ENCODE data around the gene TANGO2. TPM values are rescaled to one million over a fixed set of nuclear protein-coding genes. Genes with fewer than 3 reads are reported as not detected.

Gene TANGO2
- total RNA-seq, 1 experiment from 2014 or later, result 17.0 TPM

GRCh38 chr22:20115691-20116375 is 94.9 kb downstream of the TANGO2 start, which contains the start of gene RANBP1:
RANBP1 (plus strand) TSS chr22:20116104; CDS start chr22:20116185, 81 bp downstream.
- Histone ChIP-seq H3K27ac (ENCODE audit: low read depth, low read length) (peak within 1 kb of the TSS; percentile 79), H3K79me2 (ENCODE audit: insufficient read depth, low read length) (peaks cover 64% of the 10 kb centered on the region), H3K9me3 (ENCODE audit: control insufficient read depth in 1 of 2, insufficient read depth in 1 of 2, low read depth in 1 of 2, low read length in 2 of 2) (no peaks in the 10 kb centered on the region), H3K27me3 (ENCODE audit: insufficient read depth, low read length) (no peaks in the 10 kb centered on the region), H3K9ac (ENCODE audit: low read length) (peak within 1 kb of the TSS; percentile 99), H2AFZ (ENCODE audit: low read depth, low read length, poor library complexity, severe bottlenecking) (no peak within 1 kb of the TSS), H3K9me2 (ENCODE audit: insufficient read depth) (no peaks in the 10 kb centered on the region), H4K20me1 (ENCODE audit: insufficient read depth) (no peaks in the 10 kb centered on the region), H3K36me3 (ENCODE audit: control insufficient read depth in 1 of 2, insufficient read depth in 2 of 2, low read length in 2 of 2) (peaks cover 12 to 41% of the 10 kb centered on the region in 2 experiments; a peak in 3 of 4 replicates), H3K4me1 (ENCODE audit: control insufficient read depth in 1 of 2, insufficient read depth in 2 of 2, low read length in 2 of 2) (peaks cover 12 to 31% of the 10 kb centered on the region in 2 experiments), H3K4me3 (replicated peaks in 1 of 2; ENCODE audit: low read depth in 1 of 2, low read length in 2 of 2) (peak within 1 kb of the TSS; percentile 77 to 97), H3K4me2 (ENCODE audit: low read length) (peak within 1 kb of the TSS; percentile 91)
- TF ChIP-seq SRF (IDR thresholded peaks at IDR 0.05; ENCODE audit: low read depth), result no peak
- DNase-seq (ENCODE audit: low read depth, low spot score) (no peak), ATAC-seq (no peak)
- POLR2A ChIA-PET, result no interaction called here
- no TSS peak for BruUV-seq (replicated peaks)
- CTCF ChIA-PET, result no interaction called here
- intact Hi-C loops (cut with micrococcal nuclease), result loop anchor here (10.0 kb wide), 1 partner anchor 151 kb away; no protein-coding TSS in a partner anchor
- RAD21 ChIA-PET (ENCODE audit: low non-redundant PET in 1 of 2, low total read pairs in 2 of 2, uncharacterized antibody in 2 of 2, unreplicated experiment in 2 of 2), result no interaction called here

- ChIA-PET CTCF (no interaction called here), RAD21 (ENCODE audit: low non-redundant PET in 1 of 2, low total read pairs in 2 of 2, uncharacterized antibody in 2 of 2, unreplicated experiment in 2 of 2) (no interaction called here), POLR2A (no interaction called here)
- Histone ChIP-seq H3K79me2 (ENCODE audit: insufficient read depth, low read length) (peaks cover 71% of the 10 kb centered on the region), H4K20me1 (ENCODE audit: insufficient read depth) (no peaks in the 10 kb centered on the region), H3K36me3 (ENCODE audit: control insufficient read depth in 1 of 2, insufficient read depth in 2 of 2, low read length in 2 of 2) (peaks cover 13 to 45% of the 10 kb centered on the region in 2 experiments), H3K9me3 (ENCODE audit: control insufficient read depth in 1 of 2, insufficient read depth in 1 of 2, low read depth in 1 of 2, low read length in 2 of 2) (no peaks in the 10 kb centered on the region), H3K4me2 (ENCODE audit: low read length) (peak overlapping the region; percentile 91), H3K27me3 (ENCODE audit: insufficient read depth, low read length) (no peaks in the 10 kb centered on the region), H3K9me2 (ENCODE audit: insufficient read depth) (no peaks in the 10 kb centered on the region), H2AFZ (ENCODE audit: low read depth, low read length, poor library complexity, severe bottlenecking) (no peak overlapping the region), H3K4me3 (replicated peaks in 1 of 2; ENCODE audit: low read depth in 1 of 2, low read length in 2 of 2) (peak overlapping the region; percentile 77 to 97), H3K27ac (ENCODE audit: low read depth, low read length) (peak overlapping the region; percentile 79), H3K9ac (ENCODE audit: low read length) (peak overlapping the region; percentile 99), H3K4me1 (ENCODE audit: control insufficient read depth in 1 of 2, insufficient read depth in 2 of 2, low read length in 2 of 2) (peaks cover 12 to 29% of the 10 kb centered on the region in 2 experiments)
- ATAC-seq (peak; percentile 4), DNase-seq (ENCODE audit: low read depth, low spot score) (no peak)
- TSS peak; percentile 54 for BruUV-seq (replicated peaks)
- TF ChIP-seq, protein P1, sequence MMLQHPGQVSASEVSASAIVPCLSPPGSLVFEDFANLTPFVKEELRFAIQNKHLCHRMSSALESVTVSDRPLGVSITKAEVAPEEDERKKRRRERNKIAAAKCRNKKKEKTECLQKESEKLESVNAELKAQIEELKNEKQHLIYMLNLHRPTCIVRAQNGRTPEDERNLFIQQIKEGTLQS (IDR thresholded peaks at IDR 0.05), result no peak
- no peak for TF ChIP-seq POLR2AphosphoS5 (IDR thresholded peaks at IDR 0.05; ENCODE audit: low read depth, low read length)
- TF ChIP-seq EZH2 (IDR thresholded peaks at IDR 0.05), result no peak
- no peak for TF ChIP-seq ZFX (IDR thresholded peaks at IDR 0.05)
- TF ChIP-seq EZH2phosphoT487 (IDR thresholded peaks at IDR 0.05; ENCODE audit: borderline replicate concordance), result no peak
- intact Hi-C loops (cut with micrococcal nuclease), result loop anchor here (10.0 kb wide), 1 partner anchor 152 kb away; no protein-coding TSS in a partner anchor
Observed at GRCh38 chr22:20116376-20116950, 95.6 kb downstream of the TANGO2 start.

MicroRNA genes within 50 kb of the gene (microRNA counts, 767-probe panel; counts per million panel counts)
- microRNA hsa-miR-1306-3p (not detected), microRNA hsa-miR-185-5p (not detected)

Small RNAs within 50 kb of the gene (microRNA-seq; reads per million reads assigned to microRNA genes)
- 1,634 reads per million, percentile 84 among the genes with 10 or more reads in this experiment for gene MIR185 (ENCODE audit: borderline number of aligned reads)
- not detected for gene MIR6816 (ENCODE audit: borderline number of aligned reads)

Other genes with a start within 250 kb of the TANGO2 start
- gene GNB1L, start 166.2 kb upstream of the TANGO2 start, total RNA-seq (2021; ENCODE audit: unreplicated experiment), result 12.1 TPM
- gene RTL10, start 166.2 kb upstream of the TANGO2 start, total RNA-seq (2021; ENCODE audit: unreplicated experiment), result 24.6 TPM
- gene COMT, start 79.3 kb upstream of the TANGO2 start, total RNA-seq (2021; ENCODE audit: unreplicated experiment), result 109 TPM
- gene TXNRD2, start 79.3 kb upstream of the TANGO2 start, total RNA-seq (2021; ENCODE audit: unreplicated experiment), result 19.7 TPM
- gene ARVCF, start 4.3 kb upstream of the TANGO2 start, total RNA-seq (2021; ENCODE audit: unreplicated experiment), result 42.8 TPM
- 43.8 TPM for gene DGCR8, start 59.1 kb downstream of the TANGO2 start, total RNA-seq (2021; ENCODE audit: unreplicated experiment)
- gene RANBP1, start 95.0 kb downstream of the TANGO2 start, total RNA-seq (2021; ENCODE audit: unreplicated experiment), result 351 TPM
- 67.3 TPM for gene TRMT2A, start 96.1 kb downstream of the TANGO2 start, total RNA-seq (2021; ENCODE audit: unreplicated experiment)
- 89.3 TPM for gene ZDHHC8, start 110.7 kb downstream of the TANGO2 start, total RNA-seq (2021; ENCODE audit: unreplicated experiment)
- not detected for gene CCDC188, start 129.9 kb downstream of the TANGO2 start, total RNA-seq (2021; ENCODE audit: unreplicated experiment)
- 19.0 TPM for gene RTN4R, start 247.2 kb downstream of the TANGO2 start, total RNA-seq (2021; ENCODE audit: unreplicated experiment)

Measured in HCT116 (cell line).